Choroid plexus epithelial cell (primary cell): ENCODE data around the gene AFTPH.
A peak's percentile ranks its signal among the peaks of the same experiment; 100 is the strongest.

Experiments used
- DNase-seq: peaks from one replicate; pipeline ENCODE4 v3.0.0-alpha.2; 2010; ENCODE audit warnings: low read depth
- H3K4me3 ChIP-seq: 2 replicates; pipeline ENCODE4 v1.5.1; 2011; ENCODE audit warnings: low read depth, mild to moderate bottlenecking, control low read depth, low read length, moderate library complexity
- CTCF ChIP-seq: conservative IDR thresholded peaks from 2 replicates; pipeline ENCODE4 v1.5.1; 2011; ENCODE audit warnings: low read depth, mild to moderate bottlenecking, control low read depth, inconsistent platforms, low read length, moderate library complexity

The AFTPH gene

DNA sequence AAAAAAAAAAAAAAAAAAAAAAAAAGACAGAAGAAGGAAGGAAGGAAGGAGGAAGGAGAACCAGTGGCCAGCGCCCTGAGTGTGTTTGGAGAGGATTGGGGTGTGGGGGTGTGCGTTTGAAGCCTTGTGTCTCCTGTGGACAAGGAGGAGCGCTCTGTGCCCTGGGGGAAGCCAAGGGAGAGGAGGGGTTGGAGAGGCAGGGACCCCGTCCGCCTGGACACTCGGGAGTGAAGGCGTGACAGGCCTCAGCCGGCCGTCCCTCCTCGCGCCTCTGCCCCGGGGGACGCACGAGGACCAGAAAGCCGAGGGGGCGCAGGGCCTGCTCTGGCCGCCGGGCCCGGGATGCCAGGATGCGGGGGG lies 84.7 kb downstream of the AFTPH start:
- H3K4me3 ChIP-seq, result peak overlapping the region; percentile 30
- no peak for DNase-seq

DNA sequence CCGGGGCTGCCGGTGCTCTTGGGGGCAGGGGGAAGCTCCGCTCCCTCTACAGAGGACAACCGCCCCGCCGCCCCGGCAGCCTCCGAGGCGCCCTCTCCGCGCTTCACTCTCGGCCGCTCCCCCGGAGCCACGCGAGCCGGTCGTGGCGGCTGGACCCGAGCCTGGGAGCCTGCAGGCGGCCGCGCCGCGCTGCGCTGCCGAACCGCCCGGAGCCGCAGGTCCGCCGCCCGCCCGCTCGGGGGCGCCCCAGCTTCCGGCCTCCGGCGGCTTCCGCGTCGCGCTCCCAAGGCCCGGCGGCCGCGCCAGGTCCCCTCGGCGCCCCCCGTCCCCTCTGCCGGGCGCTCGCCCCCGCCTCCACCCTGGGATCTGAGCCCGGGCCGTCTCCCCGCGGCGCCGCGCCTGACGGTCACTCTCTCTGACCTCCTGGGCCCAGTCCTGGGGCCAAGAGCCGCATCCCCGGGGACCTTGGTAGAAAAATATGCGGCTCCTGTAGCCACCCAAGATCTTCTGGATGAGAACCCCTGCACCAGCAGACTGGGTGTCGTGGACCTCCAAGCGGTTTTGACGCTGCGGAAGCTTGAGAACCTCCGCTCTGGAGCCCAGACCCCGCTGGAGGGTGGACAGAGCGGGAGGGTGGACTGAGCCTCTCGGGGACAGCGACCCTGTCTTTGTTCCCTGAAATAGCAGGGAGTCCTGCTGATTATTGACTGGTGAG lies 85.3 kb downstream of the AFTPH start:
- peak; percentile 47 for DNase-seq
- TF ChIP-seq CTCF, result peak; percentile 6
- peak overlapping the region; percentile 46 for H3K4me3 ChIP-seq

More for the DNA sequence above, 84.7 kb downstream of the AFTPH start:
- no peak for TF ChIP-seq CTCF

DNA sequence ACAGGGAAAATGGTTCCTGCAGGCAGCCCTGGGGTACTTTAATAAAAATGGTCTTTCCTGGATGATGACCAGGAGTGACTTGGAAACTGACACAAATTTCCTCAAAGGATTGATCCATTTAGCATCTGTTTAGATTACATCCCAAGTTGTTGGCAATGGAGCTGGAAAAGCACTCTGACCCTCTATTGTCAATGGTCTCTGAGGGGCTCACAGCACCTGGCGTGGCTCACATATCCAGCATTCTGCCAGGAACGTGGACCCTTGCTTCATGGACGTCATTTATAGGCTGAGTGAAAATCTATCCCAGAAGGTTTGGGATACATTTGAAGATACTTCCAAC lies 85.8 kb downstream of the AFTPH start:
- H3K4me3 ChIP-seq, result no peak overlapping the region
- no peak for TF ChIP-seq CTCF
- no peak for DNase-seq

- no peak for TF ChIP-seq CTCF
- DNase-seq, result no peak
- H3K4me3 ChIP-seq, result no peak overlapping the region
Observed at GRCh38 chr2:64610316-64610855, 86.3 kb downstream of the AFTPH start.

DNA sequence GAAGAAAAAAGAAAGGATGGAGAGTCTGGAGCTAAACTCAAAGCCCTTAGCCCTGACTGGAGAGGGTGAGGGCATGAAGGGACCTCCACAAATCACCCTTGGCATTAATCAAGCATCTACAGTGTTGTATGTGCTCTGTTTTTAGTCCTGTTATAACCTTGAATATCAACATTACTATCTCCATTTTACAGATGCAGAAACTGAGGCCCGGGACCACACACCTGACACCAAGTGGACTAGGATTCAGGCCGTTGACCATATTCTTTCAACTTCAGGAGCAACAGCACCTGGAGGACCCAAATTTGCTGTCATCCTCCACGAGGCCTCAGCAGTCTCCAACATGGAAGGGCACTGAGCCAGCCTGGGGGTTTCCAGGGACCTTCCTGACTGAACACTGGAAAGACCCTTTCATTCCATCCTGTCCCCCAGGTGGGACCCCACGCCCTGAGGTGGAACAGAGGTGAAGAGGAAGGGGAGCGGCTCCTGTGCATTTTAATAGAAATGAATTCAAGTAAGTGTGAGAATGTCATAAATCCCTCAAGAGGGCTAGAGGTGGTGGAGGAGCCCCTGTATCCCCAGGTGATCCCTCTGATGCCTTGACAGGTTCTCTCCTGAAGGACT lies 88.6 kb downstream of the AFTPH start:
- H3K4me3 ChIP-seq, result no peak overlapping the region
- DNase-seq, result no peak
- TF ChIP-seq CTCF, result no peak

GRCh38 chr2:64613276-64613675 lies 89.1 kb downstream of the AFTPH start:
- H3K4me3 ChIP-seq, result no peak overlapping the region
- DNase-seq, result no peak
- no peak for TF ChIP-seq CTCF

- no peak overlapping the region for H3K4me3 ChIP-seq
Observed at GRCh38 chr2:64615192-64615763, 91.2 kb downstream of the AFTPH start.

More at GRCh38 chr2:64615192-64615763, 91.2 kb downstream of the AFTPH start:
- DNase-seq, result no peak
- TF ChIP-seq CTCF, result no peak
